Panc1 (cell line): ENCODE data around the gene KRCC1. TPM values are rescaled to one million over a fixed set of nuclear protein-coding genes. Genes with fewer than 3 reads are reported as not detected.

Source experiments
- ATAC-seq: fragments of 200-7000 bp; cut with Tn5 transposase; 2 replicates; pipeline ENCODE4 v1.9.1; 2020; ENCODE audit warnings: mild to moderate bottlenecking, moderate library complexity
- BruUV-seq: library from RNA; stranded (reverse); fragments of 400-500 nt; replicated peaks from 2 replicates; lab custom pipeline; 2021; lab: Mats Ljungman, UMichigan
- CTCF ChIA-PET: fragments of 300-600 bp; sonication (Branson Sonifier 250); formaldehyde crosslinking; loops from one replicate; lab custom pipeline; 2022; ENCODE audit warnings: antibody characterized with exemption; lab: Charles Lee
- POLR2A ChIA-PET: fragments of 300-600 bp; sonication (Branson Sonifier 250); formaldehyde crosslinking; loops from one replicate; lab custom pipeline; 2022; ENCODE audit warnings: antibody characterized with exemption; lab: Charles Lee
- DNase-seq: peaks from one replicate; pipeline ENCODE4 v3.0.0-alpha.2; 2010; ENCODE audit warnings: low read depth, low spot score
- H3K27ac ChIP-seq: 2 replicates; pipeline ENCODE4 v1.5.1; 2011; ENCODE audit warnings: mild to moderate bottlenecking, low read length, inconsistent platforms
- H3K27me3 ChIP-seq: fragments of 200-500 bp; sonication (Bioruptor generic); 2 replicates; pipeline ENCODE4 v1.6.0; 2014; ENCODE audit warnings: low read length, inconsistent platforms; ENCODE audit not compliant: control insufficient read depth, insufficient read depth
- H3K36me3 ChIP-seq: fragments of 200-500 bp; sonication (Bioruptor generic); 2 replicates; pipeline ENCODE4 v1.5.1; 2014; ENCODE audit warnings: inconsistent platforms, mild to moderate bottlenecking, low read length, moderate library complexity; ENCODE audit not compliant: control insufficient read depth, insufficient read depth
- H3K4me1 ChIP-seq: 2 replicates; pipeline ENCODE4 v1.5.1; 2011; ENCODE audit warnings: inconsistent platforms, mild to moderate bottlenecking, low read length, moderate library complexity; ENCODE audit not compliant: control insufficient read depth, insufficient read depth
- H3K4me3 ChIP-seq, 2 experiments: 2 replicates each; pipeline ENCODE4 v1.5.1; 2011 to 2012; ENCODE audit warnings: low read depth in 2 of 2, low read length in 2 of 2, mild to moderate bottlenecking in 2 of 2, inconsistent platforms in 1 of 2, moderate library complexity in 1 of 2
- H3K9me3 ChIP-seq: fragments of 200-500 bp; sonication (Bioruptor generic); 2 replicates; pipeline ENCODE4 v1.5.1; 2014; ENCODE audit warnings: low read depth, mild to moderate bottlenecking, inconsistent platforms, low read length, moderate library complexity; ENCODE audit not compliant: control insufficient read depth, insufficient read depth
- POLR2AphosphoS5 ChIP-seq: IDR thresholded peaks from 2 replicates; pipeline ENCODE4 v1.6.1; 2012; ENCODE audit warnings: mild to moderate bottlenecking, low read depth, low read length, moderate library complexity
- SIN3A ChIP-seq: IDR thresholded peaks from 2 replicates; pipeline ENCODE4 v1.6.1; 2012; ENCODE audit warnings: low read depth, mild to moderate bottlenecking, low read length, moderate library complexity, borderline replicate concordance; ENCODE audit not compliant: insufficient read depth
- TCF7L2 ChIP-seq: IDR thresholded peaks from 2 replicates; pipeline ENCODE4 v1.6.1; 2011; ENCODE audit warnings: mild to moderate bottlenecking, low read depth, low read length, inconsistent platforms
- in situ Hi-C: cut with HindIII; loops from 2 replicates; pipeline ENCODE4 v1.10.0; 2016; ENCODE audit warnings: low sequenced_read_pairs, low pct_unique_long_range_greater_than_20kb
- intact Hi-C: fragments of 100-400 bp; cut with micrococcal nuclease; formaldehyde crosslinking; loops from one replicate; pipeline ENCODE4 v1.10.0; 2022; ENCODE audit not compliant: unreplicated experiment
- total RNA-seq: library from RNA; stranded (reverse); gene quantifications from one replicate; pipeline ENCODE4 v1.2.1, GENCODE V29; 2021; ENCODE audit not compliant: unreplicated experiment
- TF ChIP-seq, protein P1 (sequence below), 2 experiments: IDR thresholded peaks; 2 replicates each; pipeline ENCODE4 v1.6.1; 2011 to 2012; ENCODE audit warnings: low read depth in 2 of 2, control low read depth in 1 of 2, low read length in 1 of 2, mild to moderate bottlenecking in 1 of 2, moderate library complexity in 1 of 2; ENCODE audit not compliant: insufficient read depth in 1 of 2
- TF ChIP-seq, protein P2 (sequence below): fragments of 450-650 bp; IDR thresholded peaks from 2 replicates; pipeline ENCODE4 v1.5.1; 2017; ENCODE audit warnings: mild to moderate bottlenecking

The KRCC1 gene
- total RNA-seq, 1 experiment from 2014 or later = 7.6 TPM

DNA sequence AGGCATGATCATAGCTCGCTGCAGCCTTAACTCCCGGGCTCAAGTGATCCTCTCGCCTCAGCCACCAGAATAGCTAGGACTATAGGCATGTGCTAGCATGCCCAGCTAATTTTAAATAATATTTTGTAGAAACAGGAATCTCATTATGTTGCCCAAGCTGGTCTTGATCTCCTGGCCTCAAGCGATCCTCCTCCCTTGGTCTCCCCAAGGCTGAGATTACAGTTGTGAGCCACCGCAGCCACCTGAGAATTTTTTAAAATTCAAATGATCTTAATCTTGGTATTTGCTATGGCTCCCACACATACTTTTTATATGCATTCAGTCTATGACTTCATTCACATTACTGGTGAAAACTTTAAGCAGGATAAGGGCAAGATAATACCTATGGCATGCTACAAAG, 13.1 kb downstream of the KRCC1 start:
- ATAC-seq (no peak), DNase-seq (no peak)
- TF ChIP-seq, protein P1, sequence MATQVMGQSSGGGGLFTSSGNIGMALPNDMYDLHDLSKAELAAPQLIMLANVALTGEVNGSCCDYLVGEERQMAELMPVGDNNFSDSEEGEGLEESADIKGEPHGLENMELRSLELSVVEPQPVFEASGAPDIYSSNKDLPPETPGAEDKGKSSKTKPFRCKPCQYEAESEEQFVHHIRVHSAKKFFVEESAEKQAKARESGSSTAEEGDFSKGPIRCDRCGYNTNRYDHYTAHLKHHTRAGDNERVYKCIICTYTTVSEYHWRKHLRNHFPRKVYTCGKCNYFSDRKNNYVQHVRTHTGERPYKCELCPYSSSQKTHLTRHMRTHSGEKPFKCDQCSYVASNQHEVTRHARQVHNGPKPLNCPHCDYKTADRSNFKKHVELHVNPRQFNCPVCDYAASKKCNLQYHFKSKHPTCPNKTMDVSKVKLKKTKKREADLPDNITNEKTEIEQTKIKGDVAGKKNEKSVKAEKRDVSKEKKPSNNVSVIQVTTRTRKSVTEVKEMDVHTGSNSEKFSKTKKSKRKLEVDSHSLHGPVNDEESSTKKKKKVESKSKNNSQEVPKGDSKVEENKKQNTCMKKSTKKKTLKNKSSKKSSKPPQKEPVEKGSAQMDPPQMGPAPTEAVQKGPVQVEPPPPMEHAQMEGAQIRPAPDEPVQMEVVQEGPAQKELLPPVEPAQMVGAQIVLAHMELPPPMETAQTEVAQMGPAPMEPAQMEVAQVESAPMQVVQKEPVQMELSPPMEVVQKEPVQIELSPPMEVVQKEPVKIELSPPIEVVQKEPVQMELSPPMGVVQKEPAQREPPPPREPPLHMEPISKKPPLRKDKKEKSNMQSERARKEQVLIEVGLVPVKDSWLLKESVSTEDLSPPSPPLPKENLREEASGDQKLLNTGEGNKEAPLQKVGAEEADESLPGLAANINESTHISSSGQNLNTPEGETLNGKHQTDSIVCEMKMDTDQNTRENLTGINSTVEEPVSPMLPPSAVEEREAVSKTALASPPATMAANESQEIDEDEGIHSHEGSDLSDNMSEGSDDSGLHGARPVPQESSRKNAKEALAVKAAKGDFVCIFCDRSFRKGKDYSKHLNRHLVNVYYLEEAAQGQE (IDR thresholded peaks at IDR 0.05; ENCODE audit: insufficient read depth in 1 of 2, low read depth in 2 of 2, low read length in 1 of 2) = no peak
- no peak for TF ChIP-seq TCF7L2
- TF ChIP-seq, protein P2, sequence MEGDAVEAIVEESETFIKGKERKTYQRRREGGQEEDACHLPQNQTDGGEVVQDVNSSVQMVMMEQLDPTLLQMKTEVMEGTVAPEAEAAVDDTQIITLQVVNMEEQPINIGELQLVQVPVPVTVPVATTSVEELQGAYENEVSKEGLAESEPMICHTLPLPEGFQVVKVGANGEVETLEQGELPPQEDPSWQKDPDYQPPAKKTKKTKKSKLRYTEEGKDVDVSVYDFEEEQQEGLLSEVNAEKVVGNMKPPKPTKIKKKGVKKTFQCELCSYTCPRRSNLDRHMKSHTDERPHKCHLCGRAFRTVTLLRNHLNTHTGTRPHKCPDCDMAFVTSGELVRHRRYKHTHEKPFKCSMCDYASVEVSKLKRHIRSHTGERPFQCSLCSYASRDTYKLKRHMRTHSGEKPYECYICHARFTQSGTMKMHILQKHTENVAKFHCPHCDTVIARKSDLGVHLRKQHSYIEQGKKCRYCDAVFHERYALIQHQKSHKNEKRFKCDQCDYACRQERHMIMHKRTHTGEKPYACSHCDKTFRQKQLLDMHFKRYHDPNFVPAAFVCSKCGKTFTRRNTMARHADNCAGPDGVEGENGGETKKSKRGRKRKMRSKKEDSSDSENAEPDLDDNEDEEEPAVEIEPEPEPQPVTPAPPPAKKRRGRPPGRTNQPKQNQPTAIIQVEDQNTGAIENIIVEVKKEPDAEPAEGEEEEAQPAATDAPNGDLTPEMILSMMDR = no peak
- no peak for TF ChIP-seq POLR2AphosphoS5
- no peak for TF ChIP-seq SIN3A
- Histone ChIP-seq H3K4me1 (no peaks in the 10 kb centered on the region), H3K27me3 (no peaks in the 10 kb centered on the region), H3K4me3 (no peak overlapping the region), H3K27ac (no peak overlapping the region), H3K9me3 (no peaks in the 10 kb centered on the region), H3K36me3 (no peaks in the 10 kb centered on the region)
- in situ Hi-C loops = no loop called here
- ChIA-PET POLR2A (no interaction called here), CTCF (interaction anchor here (0.6 kb wide), 1 partner anchor 69 kb away, joined by 11 read pairs; no protein-coding TSS in a partner anchor)
- intact Hi-C loops = no loop called here
- BruUV-seq = no TSS peak

DNA sequence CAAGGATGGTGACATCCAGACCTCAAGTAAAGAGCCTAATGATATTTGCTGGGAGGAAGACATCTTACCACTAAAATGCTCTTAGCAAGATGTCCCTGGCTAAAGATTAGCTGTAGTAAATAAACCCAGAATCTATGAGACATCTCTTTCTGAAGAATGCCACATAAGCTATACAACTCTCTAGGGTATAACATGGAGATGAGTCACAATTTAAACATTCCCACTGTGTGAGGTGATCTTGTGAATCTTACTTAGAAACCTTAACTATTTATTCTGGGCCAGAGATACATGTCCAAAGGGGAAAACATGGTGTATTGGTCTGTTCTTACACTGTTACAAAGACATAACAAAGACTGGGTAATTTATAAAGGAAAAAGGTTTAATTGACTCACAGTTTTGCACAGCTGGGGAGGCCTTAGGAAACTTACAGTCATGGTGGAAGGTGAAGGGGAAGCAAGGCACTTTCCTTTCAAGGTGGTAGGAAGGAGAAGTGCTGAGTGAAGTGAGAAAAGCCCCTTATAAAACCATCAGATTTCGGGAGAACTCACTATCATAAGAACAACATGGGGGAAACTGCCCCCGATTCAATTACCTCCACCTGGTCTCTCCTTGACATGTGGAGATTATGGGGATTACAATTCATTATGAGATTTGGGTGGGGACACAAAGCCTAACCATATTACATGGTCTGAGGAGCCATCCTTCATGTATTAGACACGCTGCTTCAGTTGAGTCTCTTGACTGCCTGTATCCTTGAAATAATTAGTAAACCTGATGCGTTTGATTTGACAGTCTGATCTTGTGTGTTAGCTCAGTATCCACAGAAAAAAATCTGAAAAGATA, 17.1 kb downstream of the KRCC1 start:
- TF ChIP-seq, protein P1 (IDR thresholded peaks at IDR 0.05; ENCODE audit: insufficient read depth in 1 of 2, low read depth in 2 of 2, low read length in 1 of 2) = no peak
- no peak for TF ChIP-seq SIN3A
- TF ChIP-seq, protein P2 = no peak
- TF ChIP-seq TCF7L2 = no peak
- no peak for TF ChIP-seq POLR2AphosphoS5
- H3K36me3 ChIP-seq = no peaks in the 10 kb centered on the region
- peaks cover 4% of the 10 kb centered on the region; the same call in 1 of the 2 replicates for H3K9me3 ChIP-seq
- no peak overlapping the region for H3K4me3 ChIP-seq
- H3K4me1 ChIP-seq = no peaks in the 10 kb centered on the region
- in situ Hi-C loops = no loop called here
- no peak overlapping the region for H3K27ac ChIP-seq
- ChIA-PET CTCF (interaction anchor here (0.6 kb wide), 1 partner anchor 153 kb away, joined by 7 read pairs; no protein-coding TSS in a partner anchor), POLR2A (no interaction called here)
- intact Hi-C loops = no loop called here
- no peaks in the 10 kb centered on the region for H3K27me3 ChIP-seq
- ATAC-seq = peak; percentile 79
- DNase-seq = peak; percentile 48
- BruUV-seq = no TSS peak
